Retinal pigment epithelial cell (primary cell): ENCODE results near the gene DES.
A peak's percentile ranks its signal among the peaks of the same experiment; 100 is the strongest.

Experiments used
- DNase-seq: peaks from one replicate; pipeline ENCODE4 v3.0.0-alpha.2; 2010; ENCODE audit warnings: low read depth
- H3K4me3 ChIP-seq: 2 replicates; pipeline ENCODE4 v1.5.1; 2011; ENCODE audit warnings: mild to moderate bottlenecking, low read length, control low read depth, moderate library complexity
- TF ChIP-seq, protein P1 (sequence below): conservative IDR thresholded peaks from 2 replicates; pipeline ENCODE4 v1.5.1; 2011; ENCODE audit warnings: low read depth, low read length, control low read depth, inconsistent platforms

Gene DES

DNA sequence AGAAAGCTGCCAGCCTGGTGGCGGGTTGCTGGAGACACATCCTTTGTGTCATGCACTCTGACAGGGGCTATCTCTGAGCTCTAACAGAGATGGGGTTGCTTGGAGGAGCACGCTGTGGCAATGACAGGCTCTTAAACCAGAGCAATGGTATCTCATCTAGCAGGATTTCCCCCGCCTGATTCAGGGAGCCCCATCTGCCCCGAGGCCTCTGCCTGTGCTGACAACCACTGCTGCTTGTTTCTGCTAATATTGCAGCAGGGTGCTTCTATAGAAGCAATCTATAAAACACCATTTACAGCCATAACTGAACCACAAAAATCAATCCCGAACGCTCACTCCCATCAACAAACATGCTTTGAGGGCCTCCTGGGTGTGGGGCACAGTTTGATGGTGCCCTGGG is 17.6 kb upstream of the DES start:
- no peak overlapping the region for H3K4me3 ChIP-seq
- TF ChIP-seq, protein P1, sequence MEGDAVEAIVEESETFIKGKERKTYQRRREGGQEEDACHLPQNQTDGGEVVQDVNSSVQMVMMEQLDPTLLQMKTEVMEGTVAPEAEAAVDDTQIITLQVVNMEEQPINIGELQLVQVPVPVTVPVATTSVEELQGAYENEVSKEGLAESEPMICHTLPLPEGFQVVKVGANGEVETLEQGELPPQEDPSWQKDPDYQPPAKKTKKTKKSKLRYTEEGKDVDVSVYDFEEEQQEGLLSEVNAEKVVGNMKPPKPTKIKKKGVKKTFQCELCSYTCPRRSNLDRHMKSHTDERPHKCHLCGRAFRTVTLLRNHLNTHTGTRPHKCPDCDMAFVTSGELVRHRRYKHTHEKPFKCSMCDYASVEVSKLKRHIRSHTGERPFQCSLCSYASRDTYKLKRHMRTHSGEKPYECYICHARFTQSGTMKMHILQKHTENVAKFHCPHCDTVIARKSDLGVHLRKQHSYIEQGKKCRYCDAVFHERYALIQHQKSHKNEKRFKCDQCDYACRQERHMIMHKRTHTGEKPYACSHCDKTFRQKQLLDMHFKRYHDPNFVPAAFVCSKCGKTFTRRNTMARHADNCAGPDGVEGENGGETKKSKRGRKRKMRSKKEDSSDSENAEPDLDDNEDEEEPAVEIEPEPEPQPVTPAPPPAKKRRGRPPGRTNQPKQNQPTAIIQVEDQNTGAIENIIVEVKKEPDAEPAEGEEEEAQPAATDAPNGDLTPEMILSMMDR: no peak
- DNase-seq: no peak

DNA sequence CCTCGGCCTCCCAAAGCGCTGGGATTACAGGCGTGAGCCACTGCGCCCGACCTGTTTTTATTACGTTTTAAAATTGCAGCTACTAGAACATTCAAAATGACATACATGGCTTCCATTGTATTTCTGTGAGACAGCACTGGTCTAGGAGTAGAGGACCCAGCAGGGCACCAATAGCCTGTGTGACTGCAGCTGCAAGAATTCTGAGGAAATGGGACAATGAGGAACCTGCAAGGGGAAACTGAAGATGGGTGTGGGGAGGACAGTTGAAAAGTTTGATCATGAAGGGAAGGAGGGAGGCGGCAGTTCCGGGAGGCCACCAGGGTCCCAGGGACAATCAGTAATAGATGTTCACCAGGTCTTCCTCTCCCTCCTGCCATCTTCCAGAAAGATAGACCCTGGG is 16.6 kb upstream of the DES start:
- no peak for DNase-seq
- no peak overlapping the region for H3K4me3 ChIP-seq
- TF ChIP-seq, protein P1: no peak

DNA sequence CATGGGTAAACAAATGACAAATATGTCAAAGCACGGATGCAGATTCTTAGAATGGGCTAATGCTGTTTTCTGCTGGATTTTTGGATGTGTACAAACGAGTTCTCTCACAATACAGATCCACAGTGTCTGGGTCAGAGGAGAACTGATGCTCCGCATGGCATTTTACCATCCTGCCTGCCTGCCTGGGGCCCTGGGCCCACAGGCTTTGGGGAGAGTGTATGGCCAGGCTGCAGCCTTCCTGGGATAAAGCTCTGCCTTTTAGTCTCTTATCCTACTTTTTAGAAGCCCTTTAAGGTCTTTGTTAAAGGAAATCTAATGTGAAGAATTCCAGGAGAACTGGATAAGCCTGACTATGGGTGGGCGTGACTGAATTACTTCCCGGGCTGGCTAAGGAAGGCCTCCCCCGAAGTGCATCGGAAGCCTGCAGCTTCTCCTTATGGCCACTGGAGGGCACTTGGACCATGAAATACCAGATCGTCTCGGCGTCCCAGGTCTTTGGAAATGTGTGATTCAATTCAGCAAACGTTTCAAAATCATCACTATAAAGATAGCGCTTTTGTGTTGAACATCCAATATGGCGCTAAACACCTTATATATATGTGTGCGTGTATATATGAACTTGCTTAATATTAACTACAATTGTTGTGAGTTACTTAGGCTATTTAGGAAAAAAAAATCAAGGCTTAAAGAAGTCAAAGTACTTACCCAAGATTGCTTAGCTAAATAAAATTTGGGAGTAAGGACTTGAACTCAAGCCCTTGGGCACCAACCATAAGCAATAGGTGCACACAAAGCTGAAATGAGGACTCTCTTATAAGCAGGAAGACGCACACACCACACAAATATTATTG is 15.3 kb upstream of the DES start:
- peak; percentile 33 for DNase-seq

DNA sequence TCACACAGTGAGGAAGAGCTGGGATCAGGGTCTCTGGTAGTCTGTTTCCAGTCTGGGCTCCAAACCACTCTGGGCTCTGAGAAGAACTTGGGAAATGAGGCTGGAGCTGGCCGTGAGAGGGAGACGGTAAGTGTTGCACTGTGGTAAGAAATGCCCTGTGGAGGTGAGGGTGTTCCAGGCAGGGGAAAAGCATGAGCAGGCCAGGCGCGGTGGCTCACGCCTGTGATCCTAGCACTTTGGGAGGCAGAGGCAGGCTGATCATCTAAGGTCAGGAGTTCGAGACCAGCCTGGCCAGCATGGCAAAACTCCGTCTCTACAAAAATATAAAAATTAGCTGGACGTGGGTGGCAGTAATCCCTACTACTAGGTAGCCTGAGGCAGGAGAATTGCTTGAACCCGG is 14.3 kb upstream of the DES start:
- no peak for DNase-seq
- no peak overlapping the region for H3K4me3 ChIP-seq
- TF ChIP-seq, protein P1: no peak

More for the DNA sequence above, 15.3 kb upstream of the DES start:
- TF ChIP-seq, protein P1: peak; percentile 96
- no peak overlapping the region for H3K4me3 ChIP-seq

DNA sequence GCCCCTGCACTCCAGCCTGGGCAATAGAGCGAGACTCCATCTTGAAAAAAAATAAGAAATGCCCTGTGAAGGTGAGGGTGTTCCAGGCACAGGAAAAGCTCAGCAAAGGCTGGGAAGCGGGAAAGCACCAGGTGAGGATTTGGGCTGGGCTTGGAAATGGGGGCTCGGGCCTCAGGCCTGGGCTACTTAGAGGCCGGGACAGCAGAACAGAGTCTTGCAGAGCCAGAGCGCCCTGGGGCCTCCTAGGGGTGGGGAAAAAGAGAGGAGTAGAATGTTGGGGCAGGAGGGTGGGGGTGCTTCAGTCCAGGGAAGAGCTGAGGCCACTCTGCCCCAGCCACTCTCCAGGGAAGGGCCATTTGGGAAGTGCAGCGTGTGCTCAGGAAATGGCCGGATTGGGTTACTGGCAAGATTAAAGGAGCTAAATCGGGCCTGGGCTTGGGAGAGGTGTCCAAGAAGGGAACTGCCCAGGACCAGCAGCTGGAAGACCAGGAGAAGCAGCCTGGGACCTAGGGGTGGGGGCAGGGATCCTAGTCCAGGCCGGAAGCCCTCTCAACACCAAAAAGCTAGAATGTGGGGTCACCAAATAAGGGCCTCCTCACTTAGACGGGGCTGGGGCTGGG is 13.8 kb upstream of the DES start:
- no peak for DNase-seq
- TF ChIP-seq, protein P1: no peak
- H3K4me3 ChIP-seq: no peak overlapping the region

DNA sequence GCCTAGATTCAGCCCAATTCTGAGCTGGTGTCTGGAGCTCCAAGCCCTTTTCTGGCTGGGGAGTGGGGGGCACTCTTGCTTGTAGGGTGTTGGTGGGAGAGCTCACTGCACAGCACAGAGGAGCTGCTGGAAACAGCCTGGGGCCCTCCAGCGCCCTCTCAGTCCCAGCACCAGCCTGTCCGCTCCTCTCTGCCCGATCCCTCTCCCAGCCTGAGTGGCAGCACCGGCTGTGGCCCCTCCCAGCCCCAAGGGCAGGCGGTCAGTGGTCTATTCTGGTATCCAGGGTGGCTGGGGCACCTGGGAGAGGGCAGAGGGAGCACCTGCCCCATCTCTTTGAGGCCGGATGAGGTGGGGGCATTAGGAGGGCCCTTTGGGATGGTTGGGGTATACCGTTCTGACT is 13.2 kb upstream of the DES start:
- DNase-seq: no peak
- TF ChIP-seq, protein P1: no peak
- no peak overlapping the region for H3K4me3 ChIP-seq

DNA sequence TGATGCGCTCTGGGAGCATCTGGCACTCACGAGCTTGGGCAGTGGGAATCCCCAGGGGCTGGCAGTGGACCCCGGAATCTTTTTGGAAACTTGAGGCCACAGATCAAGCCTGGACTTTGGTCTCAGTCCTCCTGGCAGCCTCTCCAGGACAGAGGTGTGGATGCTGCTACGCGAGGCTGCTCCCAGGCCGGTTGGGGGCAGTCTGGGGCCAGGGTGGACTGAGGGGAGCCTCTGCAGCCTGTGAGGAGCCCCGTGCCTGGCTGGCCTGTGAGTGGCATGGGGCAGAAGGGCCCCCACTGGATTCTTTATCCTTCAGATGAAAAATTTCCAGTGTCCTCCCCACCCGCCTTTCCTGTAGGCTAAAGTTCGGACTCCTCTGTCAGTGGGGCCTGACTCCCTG is 12.7 kb upstream of the DES start:
- TF ChIP-seq, protein P1: peak; percentile 26
- H3K4me3 ChIP-seq: no peak overlapping the region
- DNase-seq: no peak
